Measurements from ENCODE around the gene JAG2.
"Not testable (repeated sequence)": the region's sequence is repeated elsewhere in the genome, so short reads cannot be mapped to it uniquely, and the experiment has no call there.

JAG2 gene

DNA sequence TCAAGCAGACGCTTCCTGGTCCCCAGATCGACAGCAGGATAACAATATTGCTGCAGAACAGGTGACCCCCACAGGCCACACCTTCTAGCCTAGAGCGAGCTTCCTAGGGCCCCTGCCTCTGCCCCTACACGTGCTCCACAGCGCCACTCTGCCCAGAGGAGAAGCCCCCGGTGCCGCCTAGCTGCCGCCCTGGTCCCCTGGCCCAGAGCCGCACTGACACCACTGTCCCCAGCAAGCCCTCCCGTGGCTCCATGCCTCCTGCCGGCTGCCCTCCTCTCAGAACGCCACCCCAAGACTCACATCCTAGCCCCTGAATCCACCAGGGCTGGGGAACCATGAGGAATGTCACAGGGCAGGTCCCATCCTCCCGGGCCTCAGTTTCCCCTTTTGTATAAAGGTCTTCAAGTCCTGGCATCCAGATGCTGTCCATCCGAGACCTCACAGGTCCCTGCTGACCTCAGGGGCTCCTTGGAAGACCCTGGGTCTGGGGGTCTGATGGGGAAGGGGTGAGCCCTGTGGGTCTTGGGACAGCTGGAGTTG lies 31.0 kb downstream of the JAG2 start:
- DNase-seq = no peak

DNA sequence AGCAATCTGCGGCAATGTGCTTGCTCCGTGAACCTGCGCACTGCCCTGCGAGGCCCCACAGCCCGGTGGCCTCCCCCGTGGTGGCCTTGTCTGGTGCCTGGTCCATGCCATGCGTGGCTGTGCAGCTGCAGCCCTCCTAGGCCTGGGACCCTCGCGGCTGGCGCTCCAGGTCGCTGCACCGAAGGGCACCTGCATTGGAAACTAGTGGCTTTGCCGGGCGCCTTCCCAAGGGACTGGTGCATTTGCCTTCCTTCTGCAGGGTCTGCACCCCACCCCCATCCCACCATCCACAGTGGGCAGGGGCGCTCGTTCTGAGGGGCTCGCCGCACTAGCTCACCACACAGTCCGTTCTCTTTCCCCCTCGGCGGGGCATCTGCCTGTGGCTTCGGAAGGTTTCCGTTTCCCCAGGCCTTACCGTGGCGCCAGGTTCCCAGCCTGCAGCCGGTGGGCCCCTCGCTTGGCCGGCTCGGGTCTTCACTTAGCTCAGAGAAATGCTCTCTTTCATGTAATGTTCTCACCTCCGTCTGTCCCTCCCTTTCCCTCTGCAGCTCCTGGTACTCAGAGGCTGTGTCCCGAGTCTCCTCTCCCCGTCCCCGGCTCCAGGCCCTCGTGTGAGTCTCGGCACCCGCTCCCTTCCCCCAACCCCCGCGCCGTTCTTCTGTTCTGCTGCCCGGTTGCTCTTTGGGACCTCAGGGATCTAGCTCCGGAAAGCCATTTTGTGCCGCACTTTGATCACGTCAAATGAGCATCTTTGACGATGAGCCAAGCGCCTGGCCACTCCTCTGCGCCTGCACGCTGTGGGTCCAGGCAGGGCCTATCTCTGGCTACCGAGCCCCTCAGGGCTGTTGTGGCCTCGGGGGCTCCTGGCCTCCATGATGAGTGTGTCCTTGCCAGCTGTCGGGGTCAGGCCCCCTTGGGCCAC lies 31.9 kb downstream of the JAG2 start:
- DNase-seq = no peak

DNA sequence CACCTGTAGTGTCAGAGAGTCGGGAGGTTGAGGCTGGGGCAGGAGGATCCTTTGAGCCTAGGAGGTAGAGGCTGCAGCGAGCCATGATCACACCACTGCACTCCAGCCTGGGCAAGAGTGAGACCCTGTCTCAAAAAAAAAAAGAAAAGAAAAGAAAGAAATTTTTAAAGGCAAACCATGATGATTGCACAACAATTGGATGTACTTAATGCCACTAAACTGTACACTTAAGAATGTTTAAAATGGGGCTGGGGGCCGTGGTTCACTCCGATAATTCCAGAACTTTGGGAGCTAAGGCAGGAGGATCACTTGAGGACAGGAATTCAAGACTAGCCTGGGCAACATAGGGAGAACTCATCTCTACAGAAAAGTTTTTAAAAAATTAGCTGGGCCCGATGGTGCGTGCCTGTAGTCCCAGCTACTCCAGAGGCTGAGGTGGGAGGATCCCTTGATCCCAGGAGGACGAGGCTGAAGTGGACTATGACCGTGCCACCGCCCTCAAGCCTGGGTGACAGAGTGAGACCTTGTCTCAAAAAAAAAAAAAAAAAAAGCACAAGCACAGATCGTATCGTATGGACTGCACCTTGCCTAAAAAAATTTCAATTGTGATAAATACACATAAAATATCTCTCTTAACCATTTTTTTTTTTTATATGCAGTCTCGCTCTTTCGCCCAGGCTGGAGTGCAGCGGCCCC lies 32.7 kb downstream of the JAG2 start:
- no peak for DNase-seq

DNA sequence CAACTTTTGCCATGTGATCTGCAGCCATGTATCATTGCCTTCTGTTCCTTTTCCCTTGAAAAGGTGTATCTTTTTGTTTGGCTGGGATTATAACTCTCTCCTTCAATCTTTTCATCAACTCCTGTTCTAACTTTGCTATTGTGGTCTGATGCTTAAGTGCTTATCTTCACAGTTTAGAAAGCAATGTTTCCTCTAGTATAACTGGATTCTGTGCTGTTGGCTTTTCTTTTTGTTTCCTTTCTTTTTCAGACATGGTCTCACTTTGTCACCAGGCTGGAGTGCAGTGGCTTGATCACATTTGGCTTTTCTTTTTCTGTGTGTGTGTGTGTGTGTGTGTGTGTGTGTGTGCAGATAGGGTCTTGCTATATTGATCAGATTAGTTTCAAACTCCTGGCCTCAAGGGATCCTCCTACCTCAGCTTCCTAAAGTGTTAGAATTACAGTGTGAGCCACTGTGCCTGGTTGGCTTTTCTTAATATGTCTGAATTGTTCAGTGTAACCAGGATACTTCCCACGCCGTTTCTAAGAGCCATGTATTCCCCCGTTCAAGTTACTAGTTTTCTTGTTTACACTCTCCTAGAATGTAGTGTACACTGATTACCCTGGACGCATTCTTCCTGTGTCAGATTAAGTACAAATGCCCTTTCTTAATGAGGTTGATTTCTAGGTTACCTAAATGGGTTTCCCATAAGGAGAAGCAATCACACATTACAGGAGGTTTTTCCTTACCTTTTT lies 35.5 kb downstream of the JAG2 start:
- no peak for DNase-seq

DNA sequence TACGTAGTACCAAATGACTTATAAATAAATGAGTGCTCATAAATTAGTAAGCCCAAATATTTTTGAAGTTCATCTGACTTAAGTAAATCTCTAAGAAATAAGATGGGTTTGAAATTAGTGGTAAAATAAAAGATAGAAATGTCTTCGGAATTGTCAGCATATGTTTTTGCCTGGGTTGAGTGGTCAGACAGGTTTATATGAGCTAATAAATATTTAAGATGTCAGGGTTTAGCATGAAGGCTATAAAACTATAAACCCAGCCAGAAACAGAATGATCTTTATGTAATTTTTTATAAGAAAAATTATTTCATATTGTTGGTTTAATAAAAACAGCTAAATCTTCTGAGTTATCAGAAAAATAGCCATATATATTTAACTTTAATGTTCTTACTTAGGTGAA lies 37.3 kb downstream of the JAG2 start:
- no peak for DNase-seq

DNA sequence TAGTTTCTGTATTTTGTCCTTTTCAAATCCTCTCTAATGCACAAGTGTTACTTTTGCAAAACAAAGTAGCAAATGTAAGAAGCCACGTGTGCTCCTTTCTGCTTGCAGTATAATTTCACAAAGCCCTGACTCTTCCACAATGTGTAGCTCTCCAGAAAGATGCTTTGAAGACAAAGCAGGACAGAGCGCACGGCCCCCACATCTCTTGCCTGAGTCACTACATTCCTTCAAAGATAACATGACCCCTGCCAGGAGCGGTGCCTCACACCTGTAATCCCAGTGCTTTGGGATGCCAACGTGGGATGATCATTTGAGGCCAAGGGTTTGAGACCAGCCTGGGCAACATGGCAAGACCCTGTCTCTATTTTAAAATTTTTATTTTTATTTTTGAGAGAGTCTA lies 40.5 kb downstream of the JAG2 start:
- no peak for DNase-seq

DNA sequence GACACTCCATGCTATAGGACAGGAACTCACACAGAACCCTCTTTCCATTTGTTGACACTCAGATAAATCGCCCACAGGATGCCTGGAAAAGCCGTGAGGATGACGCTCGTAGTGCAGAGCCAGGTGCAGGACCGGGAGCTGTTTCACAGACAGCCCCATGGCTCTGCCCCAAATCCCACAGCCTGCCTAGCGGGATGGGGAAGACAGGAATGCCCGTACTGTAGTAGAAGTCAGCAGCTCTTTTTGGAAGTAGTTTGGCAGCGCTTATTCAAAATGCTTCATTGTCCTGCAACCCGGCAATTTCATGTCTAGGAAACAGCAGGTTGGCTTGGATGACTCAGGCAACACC lies 41.6 kb downstream of the JAG2 start:
- no peak for DNase-seq

DNA sequence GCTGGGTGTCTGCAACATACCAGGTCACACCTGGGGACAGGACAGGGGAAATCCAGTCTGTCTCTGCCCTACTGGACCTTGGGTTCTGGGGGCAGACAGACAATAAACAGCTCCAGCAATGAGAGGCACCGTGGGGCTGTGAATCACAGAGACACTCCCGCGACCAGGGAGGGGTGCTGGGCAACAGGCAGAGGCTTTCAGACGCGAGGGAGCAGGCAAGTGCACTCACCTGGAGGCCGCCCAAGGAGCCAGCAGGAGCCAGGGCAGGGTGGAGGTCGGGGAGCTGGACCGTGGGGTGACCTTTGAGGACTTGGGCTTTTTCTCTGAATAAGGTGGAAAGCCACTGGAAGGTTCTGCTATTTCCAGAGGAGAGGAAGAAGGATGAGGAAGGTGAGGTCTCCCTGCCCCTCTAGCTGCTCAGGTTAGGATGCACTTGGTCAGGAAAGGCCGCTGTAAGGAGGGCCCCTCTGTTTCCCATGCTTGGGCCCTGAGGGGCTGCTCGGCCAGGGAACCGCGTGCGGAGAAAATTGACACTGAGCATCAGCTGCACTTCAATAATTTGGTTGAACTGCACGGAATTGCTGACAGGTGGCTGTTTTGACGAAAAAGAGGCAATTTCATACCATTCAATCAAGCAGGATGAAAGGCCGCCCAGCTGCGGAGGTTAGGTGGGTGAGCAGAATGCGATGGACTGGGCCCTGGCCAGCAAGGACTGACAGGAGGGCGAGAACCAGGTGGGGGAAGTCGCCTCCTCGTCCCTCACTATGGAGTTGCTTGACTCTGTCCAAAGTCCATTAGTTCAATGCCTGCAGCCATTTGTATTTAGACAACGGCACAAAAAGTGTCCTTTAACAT lies 42.2 kb downstream of the JAG2 start:
- no peak for DNase-seq

DNA sequence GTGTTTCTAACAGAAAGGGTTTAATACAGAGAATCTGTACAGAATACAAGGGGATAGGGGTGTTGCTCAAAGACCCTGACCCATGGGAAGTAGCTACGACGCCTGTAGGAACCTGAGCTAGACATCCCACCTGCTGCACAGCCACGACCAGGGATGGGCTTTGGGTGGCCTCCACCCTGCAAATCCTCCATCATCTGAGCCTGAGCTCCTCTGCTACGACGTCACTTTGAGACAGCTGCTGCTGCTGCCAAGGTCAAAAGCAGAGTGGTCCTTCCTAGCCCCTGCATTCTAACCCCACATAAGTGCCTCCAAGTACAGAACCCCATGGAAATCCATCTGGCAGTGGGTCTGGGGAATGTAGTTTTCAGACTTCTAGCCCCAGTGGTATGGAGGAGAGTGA lies 43.8 kb downstream of the JAG2 start:
- no peak for DNase-seq

DNA sequence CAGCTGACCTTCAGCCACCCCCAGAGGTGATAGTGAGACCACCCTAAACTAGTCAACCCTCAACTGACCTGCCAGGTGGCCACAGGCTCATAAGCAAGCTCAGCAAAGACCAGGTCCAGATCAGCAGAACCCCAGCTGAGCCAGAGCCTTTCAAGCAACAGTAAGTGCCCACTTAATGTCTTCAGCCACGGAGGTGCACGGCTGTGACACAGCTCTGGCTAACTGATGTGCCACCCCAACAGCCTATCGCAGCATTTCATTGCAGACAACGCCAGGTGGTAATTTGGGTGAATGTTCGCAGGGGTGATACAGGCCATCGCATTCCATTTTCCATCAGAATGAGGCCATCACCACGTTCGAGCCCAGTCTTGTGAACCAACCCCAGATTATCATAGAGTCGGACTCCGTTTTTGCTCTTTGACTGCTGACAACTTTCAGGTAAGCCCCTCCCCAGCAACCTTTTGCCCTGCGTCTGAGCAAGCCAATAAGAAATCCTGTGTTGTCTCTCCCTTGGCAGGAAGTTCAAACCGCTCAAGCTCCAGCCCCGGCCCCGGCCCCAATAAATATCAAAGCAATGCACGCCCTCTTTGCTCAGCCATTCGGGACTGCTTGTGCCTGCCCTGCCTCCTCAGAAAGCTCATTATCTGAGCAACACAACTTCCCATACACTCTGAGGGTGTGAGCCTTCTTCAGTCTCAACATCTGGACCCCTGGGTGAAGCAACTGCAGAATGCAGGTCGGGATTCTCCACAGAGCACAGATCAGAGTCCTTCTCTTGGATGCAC lies 44.4 kb downstream of the JAG2 start:
- DNase-seq = no peak

DNA sequence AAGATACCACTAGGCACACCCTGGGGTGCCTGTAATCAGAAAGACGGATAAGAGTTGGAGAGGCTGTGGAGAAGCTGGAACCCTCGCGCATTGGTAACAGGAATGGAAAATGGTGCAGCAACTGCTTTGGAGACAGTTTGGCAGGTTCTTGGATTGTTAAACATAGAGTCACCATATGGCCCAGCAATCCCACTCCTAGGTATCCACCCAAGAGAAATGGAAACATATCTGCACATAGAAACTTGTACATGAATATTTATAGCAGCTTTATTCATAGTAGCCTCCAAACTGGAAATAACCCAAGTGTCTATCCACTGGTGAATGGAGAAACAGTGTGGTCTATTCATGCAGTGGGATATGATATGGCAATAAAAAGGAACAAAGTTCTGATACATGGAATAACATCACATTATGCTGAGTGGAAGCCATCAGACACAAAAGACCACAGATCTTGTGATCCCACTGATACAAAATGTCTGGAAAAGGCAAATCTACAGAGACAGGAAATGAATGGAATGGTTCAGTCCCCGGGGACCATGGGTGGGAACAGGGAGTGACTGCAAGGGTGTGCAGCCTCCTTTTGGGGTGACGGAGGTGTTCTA lies 45.4 kb downstream of the JAG2 start:
- no peak for DNase-seq

DNA sequence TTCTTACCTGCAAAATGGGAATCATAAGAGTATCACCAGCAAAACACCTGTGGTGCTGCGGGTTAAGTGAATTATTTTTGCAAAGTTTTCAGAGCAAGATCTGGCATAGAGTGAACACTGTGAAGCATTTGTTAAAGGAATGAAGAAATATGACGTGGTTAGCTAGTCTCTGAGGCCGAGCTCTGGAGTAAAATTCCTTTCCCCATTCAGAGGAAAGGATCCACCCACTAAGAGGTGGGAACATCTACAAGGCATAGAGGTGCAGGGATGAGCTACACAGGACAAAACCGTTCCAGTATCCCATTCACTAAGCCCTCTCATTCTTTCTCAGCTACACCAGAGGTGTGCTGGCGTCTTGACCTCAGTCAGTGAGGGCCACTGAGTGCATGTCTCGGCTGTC lies 48.5 kb downstream of the JAG2 start:
- DNase-seq = no peak

DNA sequence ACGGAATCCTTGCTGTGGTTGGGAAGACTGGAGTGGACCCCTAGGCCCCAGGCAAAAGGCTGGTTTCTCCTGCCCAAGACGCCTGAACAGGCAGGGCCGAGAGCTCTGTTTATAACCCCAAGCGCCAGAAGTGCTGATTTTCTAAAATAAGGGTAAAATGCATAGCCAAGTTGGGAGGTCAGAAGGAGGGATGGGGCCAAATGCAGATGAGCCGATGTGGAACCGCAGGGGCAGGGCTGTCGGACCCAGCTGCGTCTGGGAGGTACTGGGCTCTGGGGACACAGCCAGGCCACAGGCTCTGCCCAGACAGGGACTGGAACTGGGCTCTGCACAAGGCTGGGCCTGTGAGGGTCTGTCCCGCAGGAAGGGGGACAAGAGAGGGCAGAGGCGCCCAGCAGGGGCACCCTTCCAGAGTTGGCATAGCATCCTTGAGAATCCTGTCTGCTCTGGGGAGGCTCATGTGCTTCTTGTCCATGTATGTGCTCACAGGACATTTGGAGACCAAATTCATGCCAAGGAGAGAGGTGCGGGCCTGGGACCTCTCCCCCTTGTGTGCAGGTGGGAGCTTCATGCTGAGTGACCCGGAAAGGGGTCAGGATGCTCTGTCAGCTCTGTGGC lies 49.1 kb downstream of the JAG2 start:
- no peak for DNase-seq

DNA sequence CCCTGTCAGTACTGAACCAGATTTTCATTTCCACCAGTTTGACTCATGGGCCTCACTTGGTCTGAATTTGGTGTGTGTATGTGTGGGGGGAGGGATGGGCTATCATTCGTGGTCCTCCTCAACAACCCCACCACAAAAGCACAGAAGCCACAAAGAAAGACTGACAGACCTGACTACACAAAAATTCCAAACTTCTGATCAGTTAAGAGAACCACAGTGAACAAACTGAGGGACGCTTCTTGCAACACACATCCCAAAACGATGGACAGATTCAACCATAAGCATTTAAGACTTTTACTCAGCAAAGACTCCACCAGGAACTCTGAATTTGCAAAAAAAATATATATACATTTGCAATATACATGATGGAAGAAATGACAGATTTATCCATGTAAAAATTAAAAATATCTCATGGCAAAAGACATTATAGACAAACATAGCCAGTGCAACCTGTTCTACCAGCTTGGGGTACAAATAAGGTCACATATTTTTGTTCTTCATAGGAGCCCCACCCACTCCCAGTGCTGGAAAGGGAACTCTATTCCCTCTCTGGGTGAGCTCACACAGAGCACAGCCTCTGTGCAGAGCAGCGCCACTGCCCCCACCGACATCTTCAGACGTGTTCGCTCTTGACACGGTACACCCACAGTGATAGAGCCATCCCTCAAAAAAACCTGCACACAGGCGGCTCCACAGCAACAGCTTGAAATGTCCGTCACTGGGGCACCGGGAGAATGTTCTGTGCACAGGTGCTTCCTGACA lies 49.7 kb downstream of the JAG2 start:
- DNase-seq = no peak

DNA sequence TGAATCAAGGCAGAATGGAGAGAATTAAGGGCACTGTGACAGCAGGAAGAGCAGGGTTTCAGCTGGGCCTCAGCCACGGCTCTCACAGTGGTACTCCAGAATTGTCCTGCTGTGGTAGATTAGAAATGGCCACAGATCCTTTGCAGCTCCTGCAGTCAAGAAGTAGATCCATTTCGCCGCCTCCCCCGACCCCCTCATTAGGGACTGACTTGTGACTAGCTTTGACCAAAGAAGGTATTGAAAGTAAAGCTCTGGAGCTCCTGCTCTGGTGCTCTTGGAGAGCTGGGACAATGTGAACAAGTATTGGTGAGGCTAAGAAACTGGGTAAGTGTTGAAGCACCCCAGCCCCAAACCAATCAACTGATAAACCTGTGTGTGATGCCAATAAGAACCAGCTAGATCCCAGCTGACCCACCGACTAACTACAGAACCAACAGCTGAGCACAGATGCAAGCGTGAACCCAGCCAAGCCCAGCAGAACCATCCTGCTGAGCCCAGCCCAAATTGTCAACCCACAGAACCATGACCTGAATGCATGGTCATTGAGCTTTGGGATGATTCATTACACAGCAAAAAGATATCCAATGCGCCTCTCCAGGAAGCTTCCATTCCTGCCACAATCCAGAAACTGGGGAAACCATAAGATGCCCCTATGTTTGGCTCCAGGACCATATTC lies 50.7 kb downstream of the JAG2 start:
- DNase-seq = no peak

DNA sequence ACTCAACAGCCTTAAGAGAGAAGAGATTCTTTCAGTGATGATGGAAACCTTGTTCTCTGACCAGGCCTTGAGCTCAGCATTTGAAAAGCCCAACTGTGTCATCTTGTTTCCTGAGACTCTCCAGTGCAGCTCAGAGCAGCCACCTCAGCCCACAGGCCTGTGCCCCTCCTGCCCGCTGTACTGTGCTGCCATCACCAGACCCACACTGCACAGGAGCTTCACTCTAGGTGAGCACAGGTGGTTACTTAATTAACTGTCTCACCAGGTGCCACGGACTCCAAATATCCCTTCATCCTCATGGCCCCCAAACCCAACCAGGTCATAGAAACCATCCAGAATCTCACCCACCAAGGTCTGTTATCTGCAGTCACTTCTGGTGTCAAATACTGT lies 51.3 kb downstream of the JAG2 start:
- no peak for DNase-seq

DNA sequence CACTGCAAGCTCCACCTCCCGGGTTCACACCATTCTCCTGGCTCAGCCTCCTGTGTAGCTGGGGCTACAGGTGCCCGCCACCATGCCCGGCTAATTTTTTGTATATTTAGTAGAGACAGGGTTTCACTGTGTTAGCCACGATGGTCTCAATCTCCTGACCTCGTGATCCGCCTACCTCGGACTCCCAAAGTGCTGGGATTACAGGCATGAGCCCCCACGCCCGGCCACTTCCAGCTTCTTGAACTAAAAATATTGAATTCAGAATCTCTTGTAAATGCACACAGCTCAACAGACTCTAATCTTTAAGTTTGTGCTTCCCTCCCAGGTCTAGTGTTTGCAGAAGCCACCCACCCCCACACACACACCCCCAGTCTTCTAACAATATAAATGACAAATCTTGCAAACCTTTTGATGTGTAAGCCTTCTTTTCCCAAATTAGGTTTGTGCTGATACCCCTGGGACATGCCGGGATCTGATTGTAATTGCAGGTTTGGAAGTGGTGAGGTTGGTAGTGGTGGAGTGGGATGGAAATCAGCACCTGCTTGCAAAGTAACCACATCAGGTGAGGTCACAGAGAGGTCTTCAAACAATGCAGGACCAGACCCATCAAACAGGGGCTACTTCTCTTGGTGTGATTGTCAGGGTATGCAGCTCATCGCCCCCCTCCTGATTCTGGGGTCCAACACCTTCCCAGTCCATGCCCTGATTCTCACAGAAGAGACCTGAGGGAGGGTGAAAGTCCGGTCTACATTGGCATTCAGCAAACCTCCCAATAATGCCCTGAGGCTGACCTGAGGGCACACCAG lies 51.9 kb downstream of the JAG2 start:
- no peak for DNase-seq

DNA sequence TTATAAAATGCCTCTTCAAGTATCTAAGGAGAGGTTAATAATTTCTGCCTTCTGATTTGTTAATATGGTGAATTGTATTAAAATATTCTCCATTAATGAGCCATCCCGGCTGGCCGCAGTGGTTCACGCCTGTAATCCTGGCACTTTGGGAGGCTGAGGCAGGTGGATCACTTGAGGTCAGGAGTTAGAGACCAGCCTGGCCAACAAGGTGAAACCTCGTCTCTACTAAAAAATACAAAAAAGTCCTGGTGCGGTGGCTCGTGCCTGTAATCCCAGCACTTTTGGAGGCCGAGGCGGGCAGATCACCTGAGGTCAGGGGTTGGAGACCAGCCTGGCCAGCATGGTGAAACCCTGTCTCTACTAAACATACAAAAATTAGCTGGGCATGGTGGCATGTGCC lies 59.3 kb downstream of the JAG2 start:
- DNase-seq = not testable (repeated sequence)

DNA sequence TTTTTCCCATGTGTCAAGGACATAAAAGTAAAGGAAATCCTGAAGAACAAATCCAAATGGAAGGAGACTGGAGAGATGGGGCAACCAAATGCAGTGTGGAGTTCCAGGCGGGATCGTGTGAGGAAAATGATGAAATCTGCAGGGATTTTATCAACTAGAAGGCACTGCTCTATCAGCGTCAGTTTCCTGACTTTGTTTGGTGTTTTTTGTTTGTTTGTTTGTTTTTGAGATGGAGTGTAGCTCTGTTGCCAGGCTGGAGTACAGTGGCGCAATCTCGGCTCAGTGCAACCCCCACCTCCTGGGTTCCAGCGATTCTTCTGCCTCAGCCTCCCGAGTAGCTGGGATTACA lies 60.1 kb downstream of the JAG2 start:
- DNase-seq = no peak
